Measurements from ENCODE around the gene PRAC1. TPM values are rescaled to one million over a fixed set of nuclear protein-coding genes. Genes with fewer than 3 reads are reported as not detected.

PRAC1 gene
- total RNA-seq, 1 experiment from 2014 or later, result not detected

- Histone ChIP-seq H3K79me2 (ENCODE audit: low read depth) (no peaks in the 10 kb centered on the region), H3K4me3 (no peak overlapping the region), H3K9me3 (ENCODE audit: insufficient read depth, low read depth) (no peaks in the 10 kb centered on the region), H3K4me2 (no peak overlapping the region), H3K27ac (no peak overlapping the region), H2AFZ (no peak overlapping the region), H3K4me1 (replicated peaks; ENCODE audit: insufficient read depth) (no peaks in the 10 kb centered on the region), H3K27me3 (ENCODE audit: insufficient read depth, low read depth) (peaks cover 96% of the 10 kb centered on the region), H3K36me3 (ENCODE audit: low read depth) (no peaks in the 10 kb centered on the region), H4K20me1 (ENCODE audit: insufficient read depth) (no peaks in the 10 kb centered on the region), H3K9me2 (ENCODE audit: insufficient read depth) (no peaks in the 10 kb centered on the region), H3F3A (ENCODE audit: insufficient read depth, low read depth) (no peaks in the 10 kb centered on the region)
- no peak for TF ChIP-seq CTCF (conservative IDR thresholded peaks at IDR 0.05)
- TF ChIP-seq EZH2 (IDR thresholded peaks at IDR 0.05; ENCODE audit: low read depth), result no peak
- ChIA-PET CTCF (no interaction called here), POLR2A (ENCODE audit: unreplicated experiment) (no interaction called here)
- DNase-seq, result no peak
- intact Hi-C loops (cut with micrococcal nuclease; ENCODE audit: unreplicated experiment), result no loop called here
- no TSS peak for BruUV-seq (replicated peaks)
Measured at GRCh38 chr17:48735062-48735351, 12.7 kb upstream of the PRAC1 start.

GRCh38 chr17:48734333-48735061 lies 12.2 kb upstream of the PRAC1 start:
- Histone ChIP-seq H3K27me3 (ENCODE audit: insufficient read depth, low read depth) (peaks cover 96% of the 10 kb centered on the region), H4K20me1 (ENCODE audit: insufficient read depth) (no peaks in the 10 kb centered on the region), H3F3A (ENCODE audit: insufficient read depth, low read depth) (no peaks in the 10 kb centered on the region), H3K9me3 (ENCODE audit: insufficient read depth, low read depth) (no peaks in the 10 kb centered on the region), H3K27ac (no peak overlapping the region), H2AFZ (no peak overlapping the region), H3K9me2 (ENCODE audit: insufficient read depth) (no peaks in the 10 kb centered on the region), H3K79me2 (ENCODE audit: low read depth) (no peaks in the 10 kb centered on the region), H3K4me1 (replicated peaks; ENCODE audit: insufficient read depth) (no peaks in the 10 kb centered on the region), H3K4me2 (no peak overlapping the region), H3K36me3 (ENCODE audit: low read depth) (no peaks in the 10 kb centered on the region), H3K4me3 (no peak overlapping the region)
- BruUV-seq (replicated peaks), result no TSS peak
- ChIA-PET CTCF (no interaction called here), POLR2A (ENCODE audit: unreplicated experiment) (no interaction called here)
- intact Hi-C loops (cut with micrococcal nuclease; ENCODE audit: unreplicated experiment), result no loop called here
- no peak for DNase-seq
- TF ChIP-seq EZH2 (IDR thresholded peaks at IDR 0.05; ENCODE audit: low read depth) (no peak), CTCF (conservative IDR thresholded peaks at IDR 0.05) (no peak)

- CTCF ChIA-PET, result no interaction called here
- no TSS peak for BruUV-seq (replicated peaks)
- TF ChIP-seq CTCF (conservative IDR thresholded peaks at IDR 0.05) (no peak), EZH2 (IDR thresholded peaks at IDR 0.05; ENCODE audit: low read depth) (no peak)
- DNase-seq, result no peak
- intact Hi-C loops (cut with micrococcal nuclease; ENCODE audit: unreplicated experiment), result no loop called here
- H3K4me3 ChIP-seq, result no peak overlapping the region
- no peaks in the 10 kb centered on the region for H3K36me3 ChIP-seq (ENCODE audit: low read depth)
- peaks cover 98% of the 10 kb centered on the region for H3K27me3 ChIP-seq (ENCODE audit: insufficient read depth, low read depth)
- H3K4me1 ChIP-seq (replicated peaks; ENCODE audit: insufficient read depth), result no peaks in the 10 kb centered on the region
- no peaks in the 10 kb centered on the region for H3K9me3 ChIP-seq (ENCODE audit: insufficient read depth, low read depth)
- H3K9me2 ChIP-seq (ENCODE audit: insufficient read depth), result no peaks in the 10 kb centered on the region
- no peak overlapping the region for H2AFZ ChIP-seq
- no peaks in the 10 kb centered on the region for H3K79me2 ChIP-seq (ENCODE audit: low read depth)
- no peak overlapping the region for H3K27ac ChIP-seq
- POLR2A ChIA-PET (ENCODE audit: unreplicated experiment), result interaction anchor here (0.6 kb wide), 1 partner anchor 273 kb away, joined by 3 read pairs; no protein-coding TSS in a partner anchor
- no peaks in the 10 kb centered on the region for H3F3A ChIP-seq (ENCODE audit: insufficient read depth, low read depth)
- no peak overlapping the region for H3K4me2 ChIP-seq
- no peaks in the 10 kb centered on the region for H4K20me1 ChIP-seq (ENCODE audit: insufficient read depth)
Measured at GRCh38 chr17:48733632-48734328, 11.5 kb upstream of the PRAC1 start.
